AG10803 (cell line): Measurements from ENCODE around the gene RET.

Experiments used
- DNase-seq: peaks from one replicate; pipeline ENCODE4 v3.0.0; 2010; ENCODE audit warnings: low read depth
- H3K4me3 ChIP-seq: 2 replicates; pipeline ENCODE4 v1.5.1; 2011; ENCODE audit warnings: mild to moderate bottlenecking, low read length, control low read depth
- TF ChIP-seq, protein P1 (sequence below): conservative IDR thresholded peaks from 2 replicates; pipeline ENCODE4 v1.5.1; 2011; ENCODE audit warnings: mild to moderate bottlenecking, low read length, control low read depth, inconsistent platforms

Gene RET

DNA sequence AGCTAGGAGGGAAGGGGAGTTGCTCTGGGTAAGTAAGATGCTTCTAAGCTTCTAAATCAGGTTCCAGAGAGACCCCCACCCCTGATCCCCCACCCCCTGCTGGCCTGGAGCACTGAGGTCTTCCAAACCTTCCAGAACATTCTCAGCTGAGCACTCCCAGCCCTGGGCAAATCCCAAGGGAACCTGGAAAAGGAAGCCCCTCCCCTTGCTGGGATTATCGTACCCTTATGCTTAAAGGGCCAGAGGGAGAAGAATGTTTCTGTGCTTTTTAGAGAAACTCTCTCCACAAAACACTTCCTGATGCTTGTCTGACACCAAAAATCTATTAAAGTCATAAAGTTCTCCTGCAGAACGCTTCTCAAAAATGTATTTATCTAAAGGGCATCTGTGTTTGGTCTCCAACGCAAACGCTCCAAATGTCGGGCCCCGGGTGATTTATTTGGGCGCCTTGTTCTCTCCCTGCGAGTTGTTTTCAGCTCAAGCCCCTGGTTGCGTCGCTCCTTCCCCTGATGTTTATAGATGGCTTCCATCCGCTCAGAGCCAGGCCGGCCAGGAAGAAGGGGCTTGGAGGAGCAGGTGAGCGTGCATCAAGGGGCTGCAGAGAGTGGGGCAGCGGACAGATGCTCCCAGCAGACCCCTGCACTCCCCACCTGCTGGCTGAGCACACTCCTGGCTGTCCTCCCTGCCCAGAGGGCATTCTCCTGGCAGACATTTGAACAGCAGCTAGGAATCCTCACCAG is 8.2 kb upstream of the RET start:
- TF ChIP-seq, protein P1, sequence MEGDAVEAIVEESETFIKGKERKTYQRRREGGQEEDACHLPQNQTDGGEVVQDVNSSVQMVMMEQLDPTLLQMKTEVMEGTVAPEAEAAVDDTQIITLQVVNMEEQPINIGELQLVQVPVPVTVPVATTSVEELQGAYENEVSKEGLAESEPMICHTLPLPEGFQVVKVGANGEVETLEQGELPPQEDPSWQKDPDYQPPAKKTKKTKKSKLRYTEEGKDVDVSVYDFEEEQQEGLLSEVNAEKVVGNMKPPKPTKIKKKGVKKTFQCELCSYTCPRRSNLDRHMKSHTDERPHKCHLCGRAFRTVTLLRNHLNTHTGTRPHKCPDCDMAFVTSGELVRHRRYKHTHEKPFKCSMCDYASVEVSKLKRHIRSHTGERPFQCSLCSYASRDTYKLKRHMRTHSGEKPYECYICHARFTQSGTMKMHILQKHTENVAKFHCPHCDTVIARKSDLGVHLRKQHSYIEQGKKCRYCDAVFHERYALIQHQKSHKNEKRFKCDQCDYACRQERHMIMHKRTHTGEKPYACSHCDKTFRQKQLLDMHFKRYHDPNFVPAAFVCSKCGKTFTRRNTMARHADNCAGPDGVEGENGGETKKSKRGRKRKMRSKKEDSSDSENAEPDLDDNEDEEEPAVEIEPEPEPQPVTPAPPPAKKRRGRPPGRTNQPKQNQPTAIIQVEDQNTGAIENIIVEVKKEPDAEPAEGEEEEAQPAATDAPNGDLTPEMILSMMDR: no peak
- DNase-seq: no peak
- H3K4me3 ChIP-seq: no peak overlapping the region

DNA sequence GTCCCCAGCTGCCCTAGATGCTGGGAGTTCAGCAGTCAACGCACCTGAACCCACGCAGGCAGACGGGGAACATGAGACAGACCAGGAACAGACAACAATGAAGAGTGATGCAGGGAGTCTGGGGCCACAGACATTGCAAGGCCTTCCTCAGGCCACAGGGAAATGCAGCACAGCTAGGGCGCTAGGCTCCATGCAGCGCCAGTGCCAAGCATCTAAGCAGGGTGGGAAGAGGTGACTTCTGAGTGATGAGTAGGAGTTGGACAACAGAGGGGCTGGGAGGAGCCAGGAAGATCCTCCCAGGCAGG is 7.7 kb upstream of the RET start:
- TF ChIP-seq, protein P1: no peak
- H3K4me3 ChIP-seq: no peak overlapping the region
- no peak for DNase-seq

DNA sequence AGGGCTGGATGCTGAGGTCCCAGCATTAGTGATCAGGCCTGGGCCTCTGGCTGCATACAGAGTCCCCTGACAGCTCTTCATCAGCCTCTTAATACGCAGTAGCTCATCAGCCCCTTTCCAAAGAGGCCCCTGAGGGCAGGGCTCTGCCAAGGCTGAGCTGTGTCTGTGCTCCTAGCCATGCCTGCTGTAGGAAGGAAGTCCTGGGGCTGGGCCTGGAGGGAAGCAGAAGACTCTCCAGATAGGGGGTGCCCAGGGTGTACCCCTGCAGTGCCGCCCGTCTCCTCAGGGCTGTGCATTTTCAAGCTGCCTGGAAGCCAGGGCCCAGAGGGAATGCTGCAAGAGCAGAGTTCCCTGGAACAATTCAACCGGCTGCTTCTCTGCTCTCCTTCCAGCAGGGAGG is 7.3 kb upstream of the RET start:
- no peak overlapping the region for H3K4me3 ChIP-seq
- TF ChIP-seq, protein P1: no peak
- DNase-seq: no peak

- DNase-seq: no peak
- TF ChIP-seq, protein P1: no peak
- H3K4me3 ChIP-seq: no peak overlapping the region
These were observed 6.5 kb upstream of the RET start for GRCh38 chr10:43070121-43071085.

- no peak for DNase-seq
- H3K4me3 ChIP-seq: no peak overlapping the region
- TF ChIP-seq, protein P1: no peak
These were observed 4.8 kb upstream of the RET start for GRCh38 chr10:43071865-43072650.

GRCh38 chr10:43073191-43073590 is 3.7 kb upstream of the RET start:
- TF ChIP-seq, protein P1: no peak
- no peak overlapping the region for H3K4me3 ChIP-seq
- DNase-seq: no peak
